ENCODE measurements around the gene FANK1.

GRCh38 chr10:126009650-126010049 lies 113.3 kb downstream of the FANK1 start:
- no peak for TF ChIP-seq CTCF (IDR thresholded peaks at IDR 0.05 in 4 of 5, conservative IDR thresholded peaks at IDR 0.05 in 1 of 5)
- TF ChIP-seq POLR2A (IDR thresholded peaks at IDR 0.05), result no peak
